SW480 (cell line): ENCODE measurements around the gene GABBR2.
A peak's percentile ranks its signal among the peaks of the same experiment; 100 is the strongest.

Experiments
- DNase-seq: peaks from one replicate; pipeline ENCODE4 v3.0.0-alpha.2; 2016; ENCODE audit warnings: low spot score

GABBR2 gene

DNA sequence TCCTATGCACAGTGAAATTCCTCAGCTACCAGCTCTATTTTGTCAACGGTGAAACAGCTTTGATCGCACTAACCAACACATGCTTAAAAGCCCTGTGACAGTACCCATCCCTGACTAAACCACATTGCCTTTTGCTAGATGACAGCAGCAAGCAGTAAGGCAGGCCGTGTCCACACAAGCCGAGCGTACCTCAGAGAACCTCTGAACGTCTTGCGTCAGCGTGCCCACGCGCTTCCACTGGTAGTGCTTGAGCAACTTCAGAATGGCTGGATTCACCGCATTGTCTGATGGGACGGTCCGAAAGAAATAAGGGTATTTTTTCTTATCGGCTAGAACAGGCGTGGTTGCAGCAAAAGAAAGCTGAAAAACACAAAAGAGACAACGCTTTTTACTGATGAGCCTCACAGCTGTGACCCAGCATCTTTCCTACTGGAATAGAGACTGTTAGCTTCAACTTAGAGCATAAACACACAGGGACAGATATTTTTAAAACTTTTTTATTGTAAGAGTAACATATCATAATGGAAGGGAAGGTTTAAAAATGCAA, 167.0 kb downstream of the GABBR2 start:
- DNase-seq, result no peak

DNA sequence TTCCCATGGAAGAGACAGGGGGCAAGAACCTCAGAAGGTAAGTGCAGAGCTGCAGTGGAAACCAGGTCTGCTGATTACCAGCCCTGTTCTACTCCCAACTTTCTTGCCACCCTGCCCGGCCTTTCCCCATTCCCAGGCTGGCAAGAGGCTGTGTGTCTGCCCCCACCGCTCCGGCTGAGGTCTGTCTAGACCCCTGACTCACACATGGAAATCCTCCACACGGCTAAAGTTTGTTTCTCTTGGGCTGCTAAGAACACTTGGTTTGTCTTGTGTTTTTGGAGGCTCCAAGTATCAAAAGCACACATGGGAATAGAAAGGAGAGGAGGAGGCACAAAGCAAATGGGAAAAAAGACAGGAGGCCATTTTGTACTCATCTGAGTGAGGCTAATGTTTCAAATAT, 168.3 kb downstream of the GABBR2 start:
- DNase-seq, result no peak

DNA sequence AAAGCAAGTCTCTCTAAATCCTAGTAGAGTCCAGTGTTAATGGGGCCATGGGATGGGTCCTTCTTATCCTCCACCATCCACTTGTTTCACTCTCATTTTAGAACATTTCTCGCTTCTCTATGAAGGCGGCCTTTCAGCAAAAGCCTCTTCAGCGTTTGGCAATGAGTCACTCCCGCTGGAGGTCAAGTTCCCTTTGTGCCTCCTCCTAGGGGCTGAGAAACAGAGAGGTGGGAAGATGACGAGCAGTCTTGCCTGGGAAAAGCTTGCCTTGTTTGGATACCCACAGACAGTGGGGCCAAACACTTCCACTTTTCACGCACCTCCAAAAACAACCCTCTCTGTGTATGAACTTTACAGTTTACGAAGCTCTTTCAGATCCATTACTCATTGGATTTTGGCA, 168.8 kb downstream of the GABBR2 start:
- no peak for DNase-seq

DNA sequence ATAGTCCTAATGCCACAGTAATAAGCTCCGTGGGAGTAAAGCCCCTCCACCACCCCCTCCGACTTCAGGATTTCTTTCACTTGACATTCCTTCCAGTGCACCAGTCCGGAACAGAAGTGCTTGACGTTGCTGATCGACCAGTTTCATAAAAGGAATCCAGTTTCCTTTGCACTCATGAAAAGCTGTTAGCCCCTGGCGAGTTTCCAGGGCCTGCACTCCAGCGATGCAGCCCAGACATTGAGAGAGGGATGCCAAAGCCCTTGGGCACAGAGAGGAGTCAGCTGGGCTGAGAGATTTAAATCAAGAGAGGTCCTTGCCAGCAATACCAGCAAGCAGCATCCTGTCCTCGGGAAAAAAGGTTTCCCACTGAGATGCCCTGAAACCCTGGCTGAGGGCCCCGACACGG, 170.1 kb downstream of the GABBR2 start:
- DNase-seq, result no peak

DNA sequence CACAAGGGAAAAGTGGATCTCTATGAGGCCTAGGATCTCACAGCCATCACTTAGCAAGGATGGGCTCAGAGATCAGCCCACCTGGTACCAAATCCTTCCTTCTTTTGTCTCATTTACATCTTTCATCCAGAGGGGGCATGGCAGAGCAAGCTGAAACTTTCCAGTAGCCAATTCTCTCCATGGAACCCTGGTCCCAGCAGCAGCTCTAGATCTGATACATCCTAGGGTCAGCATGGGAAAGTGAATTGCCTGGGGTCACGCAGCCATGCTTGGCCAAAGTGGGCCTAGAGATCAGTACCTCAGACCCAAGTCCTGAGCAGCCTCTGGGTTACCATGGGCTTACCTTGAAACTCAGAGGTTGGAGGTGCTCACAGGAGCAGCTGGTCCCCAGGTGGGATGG, 170.5 kb downstream of the GABBR2 start:
- no peak for DNase-seq

DNA sequence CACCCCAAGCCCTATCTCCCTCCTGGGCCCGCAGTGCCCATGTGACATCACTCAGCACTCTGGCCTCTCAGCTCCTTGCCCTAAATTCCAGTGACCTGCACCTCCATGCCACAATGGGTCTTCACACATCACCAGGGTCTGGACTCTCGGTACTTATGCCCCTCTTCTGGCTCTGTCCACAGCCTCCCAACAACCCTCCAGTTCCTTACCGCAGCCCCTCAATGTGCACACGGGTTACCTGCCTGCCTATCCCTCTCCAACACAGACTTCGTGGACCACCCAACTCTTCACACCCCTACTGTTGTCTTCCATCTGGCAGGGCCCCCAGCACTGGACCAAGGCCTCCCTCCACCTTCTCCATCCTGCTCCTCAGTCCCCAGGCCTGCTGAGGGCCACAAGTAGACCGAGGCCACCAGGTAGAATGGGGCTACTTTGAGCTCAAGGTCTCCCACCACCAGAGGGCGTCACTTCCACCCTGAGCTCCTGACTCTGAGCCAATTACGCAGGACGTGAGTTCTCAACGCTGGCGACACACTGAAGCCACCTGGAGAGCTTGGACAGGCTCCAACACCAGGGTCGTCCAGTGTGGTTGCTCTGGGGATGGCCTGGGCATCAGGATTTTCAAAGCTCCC, 172.1 kb downstream of the GABBR2 start:
- DNase-seq, result no peak

DNA sequence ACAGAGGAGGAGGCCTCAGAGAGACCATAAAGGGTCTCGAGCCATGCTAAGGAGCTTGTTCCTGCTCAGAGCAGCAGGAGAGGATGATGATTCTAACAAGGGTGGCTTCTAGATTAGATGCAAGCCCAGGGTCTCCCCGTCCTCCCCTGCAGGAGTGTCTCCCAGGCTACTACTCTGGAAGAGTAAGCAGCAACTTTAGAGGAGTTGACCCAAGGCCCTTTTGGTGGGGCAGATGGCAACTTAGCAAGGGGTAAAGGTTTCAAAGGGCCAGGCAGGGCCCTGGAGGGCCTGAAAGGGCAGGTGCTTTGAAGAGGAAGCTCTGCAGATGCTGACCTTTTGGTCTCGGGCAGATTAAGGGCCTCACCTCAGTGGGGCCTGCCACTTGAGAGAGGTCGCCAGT, 174.9 kb downstream of the GABBR2 start:
- no peak for DNase-seq

DNA sequence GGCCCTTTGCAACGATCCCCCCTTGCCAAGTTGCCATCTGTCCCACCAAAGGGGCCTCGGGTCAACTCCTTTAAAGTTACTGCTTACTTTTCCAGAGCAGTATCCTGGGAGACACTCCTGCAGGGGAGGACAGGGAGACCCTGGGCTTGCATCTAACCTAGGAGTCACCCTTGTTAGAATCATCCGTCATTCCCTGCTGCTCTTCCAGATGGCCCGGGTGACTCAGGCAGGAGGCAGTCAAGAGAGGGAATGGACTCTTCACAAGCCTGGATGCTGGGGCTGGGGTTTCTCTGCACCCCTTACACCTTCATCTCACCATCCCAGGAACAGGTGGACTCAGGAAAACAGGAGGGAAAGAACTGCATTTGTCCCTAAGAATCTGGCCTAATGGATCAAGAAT, 175.6 kb downstream of the GABBR2 start:
- DNase-seq, result no peak

DNA sequence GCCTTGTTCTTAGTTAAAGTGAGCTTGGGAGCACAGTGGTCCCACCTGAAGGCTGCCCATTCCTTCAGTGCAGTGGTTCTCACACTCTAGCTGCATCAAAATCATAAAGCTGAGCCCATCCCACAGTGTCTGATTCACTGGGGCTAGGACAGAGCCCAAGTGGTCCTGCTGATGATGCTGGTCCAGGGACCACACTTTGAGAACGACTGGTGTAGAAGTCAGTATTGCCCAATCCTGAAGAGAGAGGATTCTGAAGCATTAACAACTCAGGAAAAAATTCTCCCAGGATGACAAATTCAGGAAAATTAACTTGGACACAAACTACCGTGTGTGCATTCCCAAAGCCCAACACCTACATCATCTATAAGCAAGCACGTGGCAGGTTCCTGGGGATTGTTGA, 176.2 kb downstream of the GABBR2 start:
- no peak for DNase-seq

DNA sequence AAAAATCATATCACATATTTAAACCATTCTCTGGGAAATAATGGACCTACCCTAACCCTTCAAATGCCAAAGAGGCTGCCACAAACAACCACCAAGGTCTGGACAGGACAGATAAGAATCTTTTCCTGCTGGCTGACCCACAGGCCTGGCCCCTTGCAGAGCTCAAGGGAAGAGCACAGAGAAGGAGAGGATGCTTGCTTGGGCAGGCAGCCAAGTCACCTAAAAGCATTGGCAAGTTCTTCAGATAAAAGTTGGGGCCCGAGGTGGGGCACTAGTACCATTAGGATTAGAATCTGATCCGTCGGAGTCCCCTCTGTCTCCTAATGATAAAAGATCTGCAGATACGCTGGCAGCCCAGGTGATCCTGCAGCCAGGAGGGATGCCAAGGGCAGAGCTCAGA, 176.6 kb downstream of the GABBR2 start:
- no peak for DNase-seq

DNA sequence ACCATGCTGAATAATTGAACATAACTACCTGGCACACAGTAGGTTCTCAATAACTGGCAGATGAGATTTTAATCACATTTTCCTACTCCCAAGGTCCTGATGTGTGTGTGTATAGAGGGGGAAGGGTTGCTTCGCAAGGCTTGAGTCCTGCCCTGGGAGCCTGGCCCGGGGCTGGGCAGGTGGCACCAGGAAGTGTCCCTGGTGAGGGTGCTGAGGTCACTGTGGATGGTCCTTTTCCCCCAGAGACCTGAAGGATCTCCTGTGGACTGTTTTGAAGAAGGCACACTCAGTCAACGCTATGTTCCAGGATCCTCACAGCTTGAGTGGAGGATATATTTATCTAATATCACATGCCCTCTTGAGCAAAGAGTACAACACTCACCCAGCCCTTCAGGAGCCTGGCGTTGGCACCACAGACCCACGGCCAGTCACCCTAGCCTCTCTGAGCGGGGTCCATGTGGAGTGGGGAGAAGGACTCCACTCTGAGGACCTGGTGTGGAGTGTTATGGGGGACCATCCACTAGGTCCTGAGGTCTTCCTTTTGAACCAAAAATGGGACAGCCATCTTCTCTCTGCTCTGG, 177.8 kb downstream of the GABBR2 start:
- no peak for DNase-seq

DNA sequence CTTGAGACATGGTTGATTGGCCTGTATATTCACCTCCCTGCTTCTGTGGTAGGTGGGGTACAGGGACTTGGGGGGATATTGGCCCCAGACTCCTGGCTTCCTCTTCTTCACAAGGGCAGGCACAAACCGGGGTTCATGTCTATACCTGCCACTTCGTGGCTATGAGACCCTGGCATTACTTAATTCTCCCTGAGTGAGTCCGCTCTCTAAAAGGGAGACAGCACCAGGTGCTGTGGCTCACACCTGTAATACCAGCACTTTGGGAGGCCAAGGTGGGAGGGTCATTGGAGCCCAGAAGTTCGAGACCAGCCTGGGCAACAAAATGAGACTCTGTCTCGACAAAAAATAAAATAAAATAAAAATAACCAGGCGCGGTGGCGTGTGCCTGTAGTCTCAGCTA, 178.5 kb downstream of the GABBR2 start:
- no peak for DNase-seq

DNA sequence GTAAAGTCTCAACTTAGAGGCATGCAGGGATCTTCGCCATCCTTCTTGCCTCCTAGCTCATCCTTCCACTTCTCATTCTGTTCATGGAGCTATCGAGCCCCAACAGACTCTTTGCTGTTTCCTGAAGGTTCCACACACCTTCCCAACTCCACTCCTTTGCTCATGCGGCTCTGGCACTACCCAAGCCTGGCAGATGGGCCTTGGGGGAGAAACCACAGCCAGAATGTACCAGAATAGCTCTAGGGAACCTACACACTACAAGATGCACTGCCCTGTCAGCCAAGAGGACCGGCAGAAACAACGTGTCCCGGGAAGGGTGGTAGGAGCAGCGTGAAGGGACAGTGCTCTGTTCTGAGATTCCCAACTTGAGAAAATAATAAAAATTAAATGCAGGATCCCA, 178.9 kb downstream of the GABBR2 start:
- no peak for DNase-seq

DNA sequence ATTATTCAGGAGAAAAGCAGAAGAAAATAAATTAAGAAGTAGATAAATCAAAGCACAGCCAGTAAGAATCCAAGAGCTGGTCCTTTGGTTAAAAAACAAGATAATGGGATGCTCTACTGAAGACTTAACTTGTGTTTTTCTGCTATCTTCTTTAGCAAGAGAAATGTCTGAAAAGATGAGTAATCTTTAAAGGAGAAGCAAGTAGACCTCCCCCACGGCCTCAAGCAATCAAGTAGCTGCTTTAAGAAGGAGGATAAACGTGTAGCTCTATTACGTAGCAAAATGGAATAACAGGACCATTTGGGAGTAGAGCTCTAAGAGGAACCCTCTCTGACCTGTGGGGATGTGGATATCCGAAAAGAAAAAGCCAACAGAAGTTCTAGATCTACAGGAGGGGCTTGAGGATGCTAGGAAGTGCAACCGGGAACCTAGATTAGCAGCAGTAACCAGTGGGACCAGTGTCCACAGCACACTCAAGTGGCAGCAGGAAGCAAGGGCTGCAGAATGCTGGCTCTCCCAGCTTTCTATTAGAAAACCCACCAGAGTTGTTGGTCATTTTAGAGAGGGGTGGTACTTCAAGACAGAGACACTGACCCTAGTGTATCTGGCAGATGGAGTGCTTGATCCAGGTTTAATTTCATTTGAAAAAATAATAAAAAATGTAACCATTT, 185.4 kb downstream of the GABBR2 start:
- DNase-seq, result peak; percentile 13

DNA sequence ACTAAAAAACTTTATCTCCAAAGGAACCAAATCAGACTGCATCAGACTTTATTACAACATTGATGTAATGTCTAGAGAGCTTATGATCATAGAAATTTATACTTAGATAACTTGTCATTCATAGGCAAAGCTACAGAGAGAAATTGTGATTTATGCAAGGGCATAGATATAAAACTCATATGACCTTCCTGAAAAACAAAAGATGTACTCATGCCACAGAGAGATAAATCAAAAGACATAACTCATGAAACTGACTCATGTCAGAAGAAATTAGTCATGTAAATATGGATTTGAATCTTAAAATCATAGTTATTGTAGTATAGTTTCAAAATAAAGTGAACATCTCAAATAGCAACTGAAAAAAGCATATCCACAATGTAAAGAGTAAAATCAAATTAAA, 186.2 kb downstream of the GABBR2 start:
- DNase-seq, result no peak

DNA sequence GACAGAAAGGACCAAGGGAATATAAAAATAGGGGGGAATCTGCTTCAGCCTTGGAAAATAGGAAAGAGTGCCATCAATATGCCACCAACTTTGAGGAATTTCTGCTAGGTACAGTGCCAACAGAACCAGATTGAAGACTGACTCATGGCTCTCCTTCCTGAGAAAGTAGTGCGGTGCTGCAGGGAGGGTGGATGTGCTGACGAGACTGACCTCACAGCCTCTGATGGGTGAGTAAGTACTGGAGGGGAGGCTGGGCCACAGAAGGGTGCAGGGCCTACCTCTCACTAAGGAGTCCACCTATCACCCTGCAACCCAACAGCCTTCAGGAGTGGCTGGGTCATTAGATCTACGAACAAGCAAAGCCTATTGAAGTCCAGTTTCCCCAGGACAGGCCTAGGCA, 187.6 kb downstream of the GABBR2 start:
- no peak for DNase-seq

DNA sequence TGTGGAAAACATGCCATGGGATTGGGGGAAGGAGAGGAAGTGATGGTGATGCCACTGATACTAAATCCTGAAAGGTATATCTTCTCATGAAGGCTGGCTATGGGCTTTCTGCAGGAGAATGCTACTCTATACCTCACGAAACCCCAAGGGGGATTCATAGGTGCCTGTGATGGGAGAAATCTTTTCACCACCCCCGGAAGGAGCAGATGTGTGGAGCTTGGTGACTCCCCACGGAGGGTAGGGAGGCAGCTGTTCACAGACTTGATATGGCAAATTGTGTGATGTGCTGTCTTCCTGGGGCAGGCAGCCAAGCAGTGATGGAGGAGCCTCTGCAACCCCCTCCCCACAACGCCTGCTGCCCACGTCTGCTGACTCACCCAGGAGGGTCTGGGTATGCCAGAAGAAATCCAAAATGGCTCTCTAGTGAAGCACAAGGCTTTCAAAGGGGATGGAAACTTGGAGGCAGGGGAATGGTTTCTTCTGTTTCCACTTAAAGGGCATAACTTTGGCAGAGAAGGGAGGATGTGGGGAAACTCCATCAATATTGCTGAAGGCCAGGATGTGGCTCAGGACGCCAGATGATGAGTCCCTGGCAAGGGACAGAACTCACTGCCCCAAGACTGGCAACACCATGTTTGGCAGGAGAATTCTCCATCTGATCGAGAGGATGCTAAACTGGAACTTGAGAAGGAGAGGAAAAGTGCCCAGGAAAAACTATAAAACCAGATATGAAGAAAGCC, 188.3 kb downstream of the GABBR2 start:
- no peak for DNase-seq

DNA sequence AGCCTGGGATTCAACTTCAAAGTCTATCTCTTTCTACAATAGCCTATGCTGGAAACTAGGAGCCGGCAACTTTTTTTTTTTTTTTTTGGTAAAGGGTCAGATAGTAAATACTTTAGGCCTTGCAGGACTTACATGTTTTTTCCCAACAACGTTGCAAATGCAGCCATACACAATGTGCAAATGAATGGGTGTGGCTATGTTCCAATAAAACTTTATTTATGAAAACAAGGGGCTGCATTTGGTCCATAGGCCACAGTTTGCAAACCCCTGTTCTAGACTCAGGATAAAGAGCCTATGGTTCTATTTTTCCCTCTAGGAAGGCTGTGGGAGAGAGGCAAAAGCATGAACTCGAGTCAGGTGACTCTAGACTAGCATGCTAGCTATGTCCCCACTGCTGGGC, 189.1 kb downstream of the GABBR2 start:
- no peak for DNase-seq

DNA sequence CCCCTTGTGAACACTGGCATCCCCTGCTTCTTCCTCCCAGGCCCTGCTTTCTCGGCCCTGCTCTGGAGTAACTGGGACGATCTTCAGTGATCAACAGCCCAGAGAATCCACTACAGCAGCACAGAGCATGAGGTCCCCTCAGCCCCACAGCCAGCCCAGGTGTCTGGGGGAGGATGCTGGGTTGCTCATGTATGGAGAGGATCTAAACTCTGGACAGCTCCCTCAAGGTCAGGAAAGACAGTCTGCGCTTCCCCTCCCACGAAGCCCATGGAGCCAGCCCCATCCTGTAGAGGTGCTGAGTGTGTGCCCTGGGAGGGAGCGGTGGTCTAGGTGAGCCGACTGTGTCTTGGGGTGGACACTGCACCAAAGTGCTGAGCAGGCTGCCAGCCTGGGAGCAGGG, 190.2 kb downstream of the GABBR2 start:
- no peak for DNase-seq

DNA sequence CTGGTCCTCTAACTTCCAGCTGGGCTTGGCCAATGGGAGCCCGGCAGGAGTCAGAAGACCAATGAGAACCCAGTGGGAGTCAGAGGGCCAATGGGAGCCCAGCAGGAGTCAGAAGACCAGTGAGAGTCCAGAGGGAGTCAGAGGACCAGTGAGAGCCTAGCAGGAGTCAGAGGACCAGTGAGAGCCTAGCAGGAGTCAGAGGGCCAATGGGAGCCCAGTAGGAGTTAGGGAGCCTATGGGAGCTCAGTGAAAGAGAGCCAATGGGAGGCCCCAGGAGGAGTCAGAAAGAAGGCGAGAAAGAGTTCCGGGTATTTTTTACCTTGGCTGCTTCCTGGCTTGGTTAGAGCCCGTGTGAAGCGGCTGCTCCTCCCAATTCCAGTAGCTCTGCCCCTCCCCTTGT, 191.0 kb downstream of the GABBR2 start:
- DNase-seq, result no peak

DNA sequence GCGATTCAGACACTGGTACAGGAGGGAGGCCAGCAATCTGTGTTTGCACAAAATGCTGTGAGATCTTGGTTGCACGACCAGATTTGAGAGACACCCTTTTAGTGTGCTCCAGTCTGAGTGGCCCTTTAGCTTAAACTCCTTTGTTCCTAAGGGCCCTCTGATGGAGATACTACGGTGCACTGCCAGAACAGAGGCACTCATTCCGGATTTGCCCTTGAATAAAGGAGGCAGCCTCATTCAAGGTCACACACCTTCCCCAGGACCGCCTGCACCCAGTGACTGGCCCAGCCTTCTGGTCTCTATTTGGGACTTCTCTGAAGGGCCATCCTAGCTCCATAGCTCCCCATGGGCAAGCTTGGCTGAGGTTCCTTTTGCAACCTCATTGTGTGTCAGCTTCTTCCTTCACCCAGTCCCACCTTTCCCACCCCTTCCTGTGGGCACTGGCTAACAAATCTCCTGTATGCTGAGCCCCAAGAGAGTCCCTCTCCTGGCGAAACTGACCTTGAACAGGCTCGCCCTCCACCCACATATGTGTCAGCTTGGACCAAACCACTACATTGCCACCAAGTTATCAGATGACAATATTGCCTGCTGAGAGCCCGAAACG, 191.7 kb downstream of the GABBR2 start:
- DNase-seq, result no peak

DNA sequence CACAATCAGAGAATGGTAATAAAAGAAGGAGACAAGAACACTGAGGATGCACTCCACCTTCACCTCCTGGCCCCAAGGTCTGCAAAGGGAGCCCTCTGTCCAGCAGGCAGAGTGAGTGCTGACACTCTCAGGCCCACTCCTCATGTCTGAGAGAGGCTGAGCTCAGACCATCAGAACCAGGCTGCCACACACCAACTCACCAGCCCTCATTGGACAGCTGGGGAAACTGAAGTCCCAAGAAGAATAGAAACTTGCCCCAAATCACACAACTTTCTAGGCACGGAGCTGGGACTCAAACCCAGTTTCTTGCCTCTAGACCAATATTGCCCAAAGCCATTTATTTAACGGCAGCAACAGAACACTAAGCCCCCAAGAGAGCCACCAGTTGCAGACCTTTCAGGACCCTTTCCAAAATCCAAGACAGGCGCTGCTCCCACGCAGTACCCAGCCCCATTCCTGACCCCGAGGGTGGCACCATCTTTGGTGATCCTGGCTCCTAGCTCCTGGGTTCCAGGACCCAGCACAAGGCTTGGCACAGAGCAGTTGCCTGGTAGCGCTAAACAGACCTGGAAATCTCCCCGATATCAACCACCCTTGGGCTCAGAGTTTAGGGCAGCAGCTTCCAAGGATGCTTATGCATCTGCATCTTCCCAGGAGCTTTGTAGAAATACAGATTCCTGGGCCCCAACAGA, 192.4 kb downstream of the GABBR2 start:
- no peak for DNase-seq
